Measurements from ENCODE around the gene CCDC97. TPM values are rescaled to one million over a fixed set of nuclear protein-coding genes. Genes with fewer than 3 reads are reported as not detected.
A peak's percentile ranks its signal among the peaks of the same experiment; 100 is the strongest.

CCDC97 gene
- total RNA-seq, 4 donors from 2014 or later: 13.4 to 30.0 (median 18.5) TPM

GRCh38 chr19:41296433-41296871 lies 13.5 kb upstream of the CCDC97 start:
- Histone ChIP-seq H3K27me3 (no peaks in the 10 kb centered on the region), H3K27ac (peak overlapping the region; percentile 89), H3K36me3 (peaks cover 77% of the 10 kb centered on the region), H3K9me3 (no peaks in the 10 kb centered on the region), H3K4me1 (peaks cover 56% of the 10 kb centered on the region), H3K4me3 (no peak overlapping the region)
- TF ChIP-seq CTCF (IDR thresholded peaks at IDR 0.05) (no peak), POLR2A (IDR thresholded peaks at IDR 0.05) (no peak), POLR2AphosphoS5 (IDR thresholded peaks at IDR 0.05) (no peak), EP300 (IDR thresholded peaks at IDR 0.05) (no peak)
- WGBS: 67% methylated on average over 2 of the region's 2 CpGs
- DNase-seq (ENCODE audit: low spot score in 2 of 2): no peak

- Histone ChIP-seq H3K4me3 (no peak overlapping the region), H3K27ac (peak overlapping the region; percentile 89), H3K27me3 (no peaks in the 10 kb centered on the region), H3K4me1 (peaks cover 62% of the 10 kb centered on the region), H3K36me3 (peaks cover 77% of the 10 kb centered on the region), H3K9me3 (no peaks in the 10 kb centered on the region)
- 47% methylated on average over 6 of the region's 7 CpGs for WGBS
- TF ChIP-seq CTCF (IDR thresholded peaks at IDR 0.05) (no peak), POLR2AphosphoS5 (IDR thresholded peaks at IDR 0.05) (no peak), EP300 (IDR thresholded peaks at IDR 0.05) (no peak), POLR2A (IDR thresholded peaks at IDR 0.05) (no peak)
- DNase-seq (ENCODE audit: low spot score in 2 of 2): no peak
These were observed 12.2 kb upstream of the CCDC97 start for GRCh38 chr19:41297628-41298347.

- H3K4me3 ChIP-seq: no peak overlapping the region
- no peaks in the 10 kb centered on the region for H3K27me3 ChIP-seq
- no peak for TF ChIP-seq CTCF (IDR thresholded peaks at IDR 0.05)
- no peak for TF ChIP-seq EP300 (IDR thresholded peaks at IDR 0.05)
- no peak for TF ChIP-seq POLR2AphosphoS5 (IDR thresholded peaks at IDR 0.05)
- TF ChIP-seq POLR2A (IDR thresholded peaks at IDR 0.05): no peak
- no peaks in the 10 kb centered on the region for H3K9me3 ChIP-seq
- H3K27ac ChIP-seq: peak overlapping the region; percentile 89
- WGBS: 17% methylated on average over 4 of the region's 4 CpGs
- DNase-seq (ENCODE audit: low spot score in 2 of 2): peak in 1 of 2 donors; percentile 84
- H3K36me3 ChIP-seq: peaks cover 77% of the 10 kb centered on the region
- peaks cover 62% of the 10 kb centered on the region for H3K4me1 ChIP-seq
These were observed 11.5 kb upstream of the CCDC97 start for GRCh38 chr19:41298348-41298964.

- Histone ChIP-seq H3K4me1 (peaks cover 62% of the 10 kb centered on the region), H3K36me3 (peaks cover 77% of the 10 kb centered on the region), H3K9me3 (no peaks in the 10 kb centered on the region), H3K4me3 (no peak overlapping the region), H3K27ac (peak overlapping the region; percentile 89), H3K27me3 (no peaks in the 10 kb centered on the region)
- TF ChIP-seq CTCF (IDR thresholded peaks at IDR 0.05) (no peak), POLR2AphosphoS5 (IDR thresholded peaks at IDR 0.05) (peak in 1 of 3 donors; percentile 29), POLR2A (IDR thresholded peaks at IDR 0.05) (no peak)
- DNase-seq (ENCODE audit: low spot score in 2 of 2): no peak
- 42% methylated on average over 10 of the region's 10 CpGs for WGBS
These were observed 10.8 kb upstream of the CCDC97 start for GRCh38 chr19:41299046-41299754.

GRCh38 chr19:41299755-41300089 lies 10.2 kb upstream of the CCDC97 start:
- Histone ChIP-seq H3K4me1 (peaks cover 62% of the 10 kb centered on the region), H3K9me3 (no peaks in the 10 kb centered on the region), H3K36me3 (peaks cover 77% of the 10 kb centered on the region), H3K27me3 (no peaks in the 10 kb centered on the region), H3K4me3 (no peak overlapping the region), H3K27ac (peak overlapping the region; percentile 89)
- 52% methylated on average over 4 of the region's 4 CpGs for WGBS
- DNase-seq (ENCODE audit: low spot score in 2 of 2): peak in 1 of 2 donors; percentile 84
- no peak for TF ChIP-seq POLR2AphosphoS5 (IDR thresholded peaks at IDR 0.05)

Data from suprapubic skin (tissue), 4 donors.